ENCODE results near the gene FAM174C.

The FAM174C gene

DNA sequence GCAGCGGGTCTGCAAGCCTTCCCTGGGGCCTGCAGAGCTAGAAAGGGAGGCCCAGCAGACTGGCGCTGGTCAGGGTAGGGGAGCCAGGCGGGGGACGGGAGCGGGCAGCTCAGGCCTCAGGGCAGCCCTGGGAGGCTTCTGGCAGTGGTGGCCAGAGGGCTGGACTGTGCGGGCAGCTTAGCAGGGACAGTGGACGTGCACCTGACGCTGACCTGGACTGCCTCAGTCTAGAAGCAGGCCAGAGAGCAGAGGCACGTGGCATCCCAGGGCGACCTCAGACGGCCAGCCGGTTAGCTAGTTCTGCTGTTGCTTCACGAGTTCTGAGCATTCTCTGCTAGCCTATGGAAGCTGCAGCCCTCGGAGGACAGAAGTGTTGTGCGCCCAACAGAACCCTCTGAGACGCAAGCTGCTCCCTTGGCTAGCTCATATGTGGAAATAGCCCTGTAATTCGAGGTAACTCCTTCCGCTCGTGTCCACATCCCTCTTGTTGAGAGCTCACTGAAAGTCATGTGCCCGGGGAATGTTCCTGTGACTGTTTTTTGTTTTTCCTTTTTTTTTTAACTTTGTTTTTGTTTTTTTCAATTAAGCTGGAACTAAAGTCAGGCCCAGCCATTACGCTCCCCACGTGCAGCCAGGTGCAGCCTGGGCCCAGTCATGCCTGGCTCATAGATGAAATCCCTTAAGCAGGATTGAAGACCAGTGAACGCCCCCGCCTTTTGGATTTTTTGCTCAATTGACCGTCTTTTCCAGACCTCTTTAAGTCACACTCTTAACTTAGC, 1.9 kb upstream of the FAM174C start:
- DNase-seq (ENCODE audit: low read depth), result no peak

DNA sequence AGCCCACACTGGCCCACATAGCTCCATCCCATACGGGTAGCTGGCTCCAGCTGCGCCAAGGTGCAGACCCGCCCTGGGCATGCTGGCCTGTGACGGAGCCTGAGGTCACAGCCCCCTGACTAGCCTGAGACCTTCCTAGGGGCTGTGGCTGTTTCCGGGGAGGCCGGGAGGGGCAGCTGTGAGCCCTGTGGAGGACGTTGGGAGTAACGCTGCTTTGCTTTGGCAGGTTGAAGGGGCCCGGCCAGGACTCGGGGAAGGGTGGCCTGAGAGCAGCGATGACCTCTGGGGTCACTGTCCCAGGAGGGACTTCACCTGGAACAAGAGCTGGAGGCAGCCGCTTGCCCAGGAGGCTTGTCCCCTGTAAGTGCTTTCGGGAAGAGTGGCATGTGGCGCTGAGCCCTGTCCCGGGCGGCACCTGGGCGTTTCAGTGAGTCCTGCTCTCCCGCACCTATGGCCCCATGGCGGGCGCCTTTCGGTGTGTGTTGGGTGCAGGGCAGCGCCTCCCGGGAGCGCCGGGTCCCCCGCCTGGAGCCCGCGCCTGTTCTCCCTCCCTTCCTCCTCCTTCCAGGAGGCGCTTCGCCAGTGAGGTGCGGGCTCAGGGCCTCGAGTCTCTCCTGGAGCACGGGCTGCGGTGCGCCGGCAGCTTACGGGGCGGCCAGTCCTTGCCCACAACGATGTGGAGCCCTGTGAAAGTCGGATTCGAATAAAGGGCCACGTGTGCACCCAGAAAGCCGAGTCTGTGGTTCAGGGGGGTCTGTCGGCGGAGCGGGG, 1.1 kb upstream of the FAM174C start:
- DNase-seq (ENCODE audit: low read depth), result no peak

DNA sequence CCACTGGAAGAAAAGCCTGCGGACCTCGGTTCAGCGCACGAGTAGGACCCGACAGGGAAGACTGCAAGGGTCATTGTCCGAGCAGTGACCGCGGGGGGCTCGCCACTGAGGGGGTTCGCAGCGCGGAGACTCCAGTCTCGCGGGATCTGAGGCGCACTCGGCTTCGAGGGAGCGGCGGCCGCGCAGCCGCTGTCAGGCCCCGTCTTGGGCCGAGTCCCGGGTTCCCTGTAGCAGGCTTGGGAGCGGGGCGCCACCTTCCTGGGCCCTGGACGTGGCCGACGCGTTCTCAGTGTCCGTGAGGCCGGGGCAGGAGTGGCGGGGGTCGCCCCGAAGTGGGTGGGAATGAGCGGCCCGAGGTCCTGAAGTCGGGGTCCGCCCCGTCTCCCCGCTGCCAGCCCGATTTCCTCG, 474 bp upstream of the FAM174C start:
- DNase-seq (ENCODE audit: low read depth), result no peak

DNA sequence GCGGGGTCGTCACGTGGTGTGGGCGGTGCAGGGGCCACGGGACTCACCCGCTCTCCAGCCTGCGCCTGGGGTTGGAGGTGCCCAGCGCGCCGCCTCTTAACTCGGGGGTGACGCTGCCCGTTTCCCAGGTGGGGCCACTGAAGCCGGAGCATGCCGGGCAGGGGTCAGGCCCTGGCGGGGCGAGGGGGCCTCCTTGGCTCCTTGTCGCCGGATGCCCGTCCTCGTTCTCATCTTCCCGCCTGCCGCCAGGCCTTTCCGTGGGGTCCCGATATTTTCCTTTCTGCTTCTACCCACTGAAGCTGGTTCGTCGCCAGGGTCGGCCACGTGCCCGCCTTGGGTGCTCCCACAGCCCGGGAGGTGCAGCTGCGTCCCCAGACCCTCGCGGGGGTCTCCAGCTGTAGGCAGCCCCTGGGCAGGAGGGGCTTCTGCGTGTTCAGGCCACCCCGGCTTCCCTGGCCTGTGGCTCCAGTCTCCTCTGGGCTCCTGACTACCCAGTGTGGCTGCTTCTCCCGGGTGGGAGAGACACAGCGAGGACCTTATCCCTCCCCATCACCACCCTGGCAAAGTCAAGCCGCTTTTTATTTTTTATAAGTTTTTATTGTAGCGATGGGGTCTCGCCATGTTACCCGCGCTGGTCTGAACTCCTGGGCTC, 772 bp downstream of the FAM174C start:
- DNase-seq (ENCODE audit: low read depth), result no peak

DNA sequence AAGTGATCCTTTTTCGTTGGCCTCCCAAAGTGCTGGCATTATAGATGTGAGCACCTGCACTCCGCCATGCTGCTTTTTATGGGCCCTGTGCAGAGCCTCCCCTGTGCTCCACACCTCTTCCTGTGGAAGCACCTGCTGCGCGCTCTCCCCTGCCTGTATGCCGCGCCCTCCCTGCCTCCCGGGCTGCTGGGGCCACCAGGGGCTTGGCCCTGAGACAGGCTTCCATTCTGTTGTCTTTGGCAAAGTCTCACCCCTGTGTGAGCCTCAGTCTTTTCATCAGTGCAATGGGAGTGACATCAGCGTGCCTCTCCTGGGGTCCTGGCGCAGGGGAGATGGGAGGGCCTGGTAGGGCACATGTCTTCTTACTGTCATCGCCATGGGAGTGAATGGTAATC, 1.3 kb downstream of the FAM174C start:
- no peak for DNase-seq (ENCODE audit: low read depth)

DNA sequence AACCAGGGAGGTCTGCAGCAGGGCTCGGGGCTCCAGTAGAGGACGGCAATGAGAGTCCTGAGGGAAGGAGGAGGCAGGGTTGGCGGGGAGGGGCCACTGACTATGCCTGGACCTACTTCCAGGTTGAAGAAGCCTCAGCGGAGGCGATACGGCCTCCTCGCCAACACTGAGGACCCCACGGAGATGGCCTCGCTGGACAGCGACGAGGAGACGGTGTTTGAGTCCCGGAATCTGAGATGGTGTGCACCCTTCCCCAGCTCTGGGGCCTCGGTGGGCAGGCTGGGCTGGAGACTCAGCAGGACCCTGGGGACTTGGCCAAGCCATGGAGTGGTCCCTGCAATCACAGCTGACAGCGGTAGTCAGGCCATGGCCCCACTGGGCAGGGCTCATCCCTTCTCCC, 1.7 kb downstream of the FAM174C start:
- DNase-seq (ENCODE audit: low read depth), result no peak

DNA sequence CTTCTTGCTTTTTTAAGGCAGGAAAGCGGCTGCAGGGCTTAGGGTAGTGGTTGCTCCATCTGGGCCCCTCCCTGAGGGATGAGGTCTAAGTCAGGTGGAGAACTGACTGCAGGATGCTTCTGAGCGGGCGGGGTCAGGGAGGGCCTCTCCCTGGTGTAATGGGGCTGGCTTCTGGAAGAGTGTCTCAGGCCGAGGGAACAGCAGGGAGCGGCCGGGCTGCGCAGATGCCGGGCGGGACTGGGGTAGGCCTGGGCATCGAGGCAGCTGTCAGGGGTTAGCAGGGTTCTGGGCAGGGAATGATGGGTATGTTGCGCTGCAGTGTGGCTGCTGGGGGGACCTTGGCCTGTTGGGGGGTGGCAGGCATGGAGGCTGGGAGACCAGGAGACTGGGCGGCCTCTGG, 2.7 kb downstream of the FAM174C start:
- no peak for DNase-seq (ENCODE audit: low read depth)

DNA sequence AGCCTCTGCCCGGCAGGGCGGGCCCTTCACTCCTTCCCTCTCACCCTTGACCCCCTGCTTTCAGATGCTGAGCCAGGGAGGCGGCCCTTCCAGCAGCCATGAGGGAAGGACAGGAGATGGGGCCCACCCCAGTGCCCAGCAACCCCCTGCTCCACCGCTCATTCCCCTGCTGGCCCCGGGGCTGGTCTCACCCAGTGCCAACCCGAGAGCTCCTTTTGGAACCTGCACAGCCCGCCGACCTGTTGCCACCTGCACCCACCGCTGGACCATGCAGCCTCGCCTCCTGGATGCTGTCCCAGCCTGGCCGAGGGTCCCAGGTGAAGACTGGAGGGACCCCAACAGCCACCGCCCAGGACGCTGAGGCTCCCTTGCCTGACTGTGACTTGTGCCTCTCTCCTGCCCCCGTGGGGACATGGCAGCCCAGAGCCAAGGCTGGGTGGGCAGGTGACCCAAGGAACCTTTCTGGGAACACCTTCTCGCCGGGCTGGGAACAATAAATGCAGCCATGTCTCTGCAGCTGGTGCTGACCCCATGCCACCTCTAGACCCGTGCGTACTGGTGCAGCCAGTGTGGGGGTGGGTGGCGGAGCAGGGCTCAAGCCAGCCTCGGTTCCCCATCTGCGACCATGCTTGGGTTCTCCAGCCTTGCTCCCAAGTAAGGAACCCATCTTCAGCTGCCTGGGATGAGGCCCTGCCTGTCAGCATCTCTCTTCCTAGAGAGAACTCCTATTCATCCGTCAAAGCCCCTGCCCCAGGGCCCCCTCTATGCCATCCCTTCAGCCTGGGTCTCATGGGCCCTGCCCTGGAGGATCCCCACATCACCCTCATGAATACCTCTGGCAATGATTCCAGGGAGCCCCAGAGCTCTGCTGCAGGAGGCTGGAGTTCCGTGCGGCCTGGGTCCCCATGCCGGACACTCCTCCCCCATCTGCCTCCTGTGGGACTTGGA, 3.7 kb downstream of the FAM174C start:
- DNase-seq (ENCODE audit: low read depth), result no peak

DNA sequence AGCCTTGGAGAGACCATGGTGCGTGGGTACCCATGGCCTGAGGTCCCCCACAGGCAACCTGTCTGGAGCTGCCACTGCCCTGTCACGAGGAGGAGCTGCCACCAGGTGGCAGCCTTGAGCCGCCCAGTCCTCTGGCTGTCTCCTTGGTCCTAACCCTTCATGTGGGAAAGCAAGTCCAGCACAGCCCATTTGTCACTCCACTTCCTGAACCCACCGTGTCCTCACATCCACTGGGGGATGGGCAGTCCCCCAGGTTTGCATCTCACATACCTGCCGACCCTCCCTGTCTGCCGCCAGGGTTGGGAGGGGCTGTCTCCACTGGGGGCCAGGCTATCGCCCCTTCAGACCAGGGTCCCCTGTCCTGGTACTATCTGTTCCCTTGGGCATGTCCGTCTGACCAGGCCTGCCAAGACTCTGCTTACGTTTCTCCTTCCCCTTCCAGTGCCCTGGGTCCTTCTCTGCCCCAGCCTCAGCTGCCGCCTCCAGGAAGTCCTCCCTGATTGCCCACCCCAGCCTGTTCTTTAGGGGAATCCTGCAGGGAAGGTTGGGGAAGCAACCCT, 4.5 kb downstream of the FAM174C start:
- DNase-seq (ENCODE audit: low read depth), result no peak

DNA sequence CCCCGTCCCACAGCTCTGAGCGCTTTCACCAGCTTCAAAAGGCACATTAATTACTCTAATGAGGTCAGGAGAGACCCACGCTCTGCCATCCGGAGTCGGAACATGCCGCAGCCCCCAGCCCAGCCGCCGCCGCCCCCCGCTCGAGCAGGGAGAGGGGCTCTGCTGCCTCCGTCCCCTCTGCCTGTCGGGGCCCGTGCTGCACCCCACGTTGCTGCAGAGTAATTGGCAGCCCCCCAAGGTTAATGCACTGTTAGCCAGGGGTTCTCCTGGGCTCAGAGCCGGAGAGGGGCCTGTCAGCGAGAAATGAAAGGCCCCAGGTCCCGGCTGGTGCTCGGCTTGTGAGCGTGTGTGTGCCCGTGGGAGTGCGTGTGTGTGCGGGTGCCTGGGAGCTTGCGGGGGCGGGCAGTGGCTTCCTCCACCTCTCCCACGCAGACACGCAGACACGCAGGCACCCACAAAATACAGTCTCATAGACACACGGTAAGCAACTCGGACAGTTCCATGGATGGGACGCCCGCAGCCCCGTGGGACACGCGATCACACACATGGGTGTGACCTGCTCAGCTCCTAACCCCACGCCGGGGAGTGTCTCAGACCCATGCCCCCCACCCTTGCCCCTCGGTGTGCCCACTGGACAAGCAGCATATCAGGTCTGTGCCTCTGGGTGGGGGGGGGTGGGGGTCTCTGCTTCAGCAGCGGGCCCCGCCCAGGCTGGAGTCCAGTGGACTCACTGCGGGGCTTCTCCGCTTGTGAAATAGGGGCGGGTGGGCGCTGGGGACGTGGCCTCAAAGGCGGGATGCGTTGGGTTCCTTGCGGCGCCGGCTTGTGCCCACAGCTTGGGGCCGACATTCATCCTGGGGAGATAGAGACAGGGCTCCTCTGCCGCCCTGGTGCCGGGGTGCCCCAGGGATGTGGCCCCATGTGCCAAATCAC, 5.6 kb downstream of the FAM174C start:
- no peak for DNase-seq (ENCODE audit: low read depth)

DNA sequence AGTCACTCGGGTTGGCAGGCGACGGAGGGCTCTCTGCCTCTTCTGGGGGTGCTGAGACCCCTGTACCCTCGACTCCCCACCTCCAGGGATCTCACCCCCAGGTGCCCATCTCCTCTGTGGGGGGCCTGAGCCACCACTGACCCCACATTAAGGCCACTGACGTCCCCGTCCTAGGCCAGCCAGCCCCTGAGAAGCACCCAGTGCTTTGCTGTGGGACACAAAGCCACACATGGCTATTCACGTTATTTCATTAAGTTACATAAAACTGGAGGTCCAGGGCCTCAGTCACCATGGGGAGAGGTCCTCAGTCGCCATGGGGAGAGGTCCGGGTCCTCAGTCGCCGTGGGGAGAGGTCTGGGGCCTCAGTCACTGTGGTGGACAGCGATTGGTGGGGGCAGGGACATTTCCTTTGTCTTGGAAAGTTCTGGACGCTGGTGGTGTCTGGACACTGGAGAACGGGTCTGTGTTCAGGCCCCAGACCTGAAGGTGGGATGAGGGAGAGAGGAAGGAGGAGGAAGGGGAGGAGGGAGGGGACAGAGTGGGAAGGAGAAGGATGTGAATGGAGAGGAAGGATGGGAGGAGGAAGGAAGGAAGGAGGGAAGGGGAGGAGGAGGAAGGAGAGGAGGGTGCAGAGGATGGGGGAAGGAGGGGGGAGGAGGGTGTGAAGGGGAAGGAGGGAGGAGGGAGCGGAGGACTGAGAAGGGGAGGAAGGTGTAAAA, 6.4 kb downstream of the FAM174C start:
- no peak for DNase-seq (ENCODE audit: low read depth)

DNA sequence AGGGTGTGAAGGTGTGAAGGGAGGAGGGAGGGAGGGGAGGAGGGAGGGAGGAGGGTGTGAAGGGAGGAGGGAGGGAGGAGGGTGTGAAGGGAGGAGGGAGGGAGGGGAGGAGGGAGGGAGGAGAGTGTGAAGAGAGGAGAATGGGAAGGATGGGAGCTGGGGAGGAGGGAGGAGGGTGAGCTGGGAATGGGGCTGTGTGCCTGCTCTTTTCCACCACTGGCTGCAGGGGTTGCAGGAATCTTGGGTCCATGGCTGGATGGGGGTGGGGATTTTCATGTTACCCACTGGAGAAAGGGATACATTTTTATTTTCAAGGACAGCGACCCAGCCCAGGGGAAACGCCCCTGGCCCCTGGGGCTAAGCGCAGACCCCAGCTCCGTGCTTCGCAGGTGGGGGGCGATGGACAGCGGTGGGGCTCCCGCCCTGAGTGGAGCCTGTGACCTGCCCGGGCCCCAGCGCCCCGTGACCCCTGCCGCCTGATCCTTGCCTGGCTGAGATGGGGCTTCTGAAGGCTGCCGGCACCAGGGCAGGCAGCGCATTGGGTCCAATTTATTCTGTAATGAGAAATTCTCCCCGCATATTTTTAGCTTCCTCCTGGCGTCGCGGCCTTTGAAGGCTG, 7.4 kb downstream of the FAM174C start:
- DNase-seq (ENCODE audit: low read depth), result no peak

DNA sequence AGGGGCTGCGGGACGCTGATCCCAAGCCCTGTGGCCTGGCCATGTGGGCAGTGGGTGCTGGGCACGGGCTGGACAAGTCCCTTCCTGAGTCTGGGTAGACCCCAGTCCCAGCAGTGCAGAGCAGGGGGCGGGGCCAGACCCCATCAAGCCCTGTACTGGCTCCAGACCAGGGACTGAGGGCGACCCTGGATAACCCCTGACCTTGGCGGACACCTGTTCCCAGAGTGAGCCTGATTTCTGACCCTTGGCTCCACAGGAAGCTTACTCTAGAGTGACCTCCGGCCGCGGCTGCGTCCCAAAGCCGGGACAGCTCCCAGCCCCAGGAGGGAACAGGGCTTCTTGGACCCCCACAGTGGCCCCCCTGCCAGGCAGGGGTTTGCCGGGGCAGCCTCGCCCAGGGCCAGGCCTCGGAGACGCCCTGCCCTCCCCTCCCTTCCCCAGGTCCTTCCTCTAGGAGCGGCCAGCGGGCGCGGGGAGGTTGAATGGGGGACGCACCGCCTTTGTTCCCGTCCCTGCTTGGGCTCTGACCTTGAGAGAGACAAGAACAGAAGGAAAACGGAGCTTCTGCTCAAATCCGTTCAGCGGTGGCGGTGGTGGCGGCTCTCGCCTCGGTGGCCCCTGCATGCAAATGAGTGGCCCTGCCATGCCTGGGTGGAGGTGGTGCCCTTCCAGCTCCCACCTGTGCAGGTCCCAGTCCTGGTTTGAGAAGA, 8.0 kb downstream of the FAM174C start:
- no peak for DNase-seq (ENCODE audit: low read depth)

DNA sequence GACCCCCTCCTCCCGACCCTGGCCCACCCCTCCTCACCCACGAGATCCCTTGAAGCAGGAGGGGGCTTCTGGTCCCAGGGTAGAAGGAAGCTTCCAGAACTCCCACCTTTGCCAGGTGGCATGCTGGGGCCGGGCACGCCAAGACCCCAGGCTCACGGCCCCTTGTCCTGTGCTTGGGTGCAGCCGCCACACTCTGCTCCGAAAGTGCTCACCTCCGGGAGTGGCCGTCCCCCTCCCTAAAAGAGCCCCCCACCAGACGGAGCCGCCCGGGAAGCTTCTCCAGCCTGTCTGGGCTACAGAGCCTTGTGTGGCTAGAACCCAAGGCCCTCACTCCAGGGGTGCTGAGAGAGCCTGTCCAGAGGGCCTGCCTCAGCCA, 8.6 kb downstream of the FAM174C start:
- DNase-seq (ENCODE audit: low read depth), result no peak

DNA sequence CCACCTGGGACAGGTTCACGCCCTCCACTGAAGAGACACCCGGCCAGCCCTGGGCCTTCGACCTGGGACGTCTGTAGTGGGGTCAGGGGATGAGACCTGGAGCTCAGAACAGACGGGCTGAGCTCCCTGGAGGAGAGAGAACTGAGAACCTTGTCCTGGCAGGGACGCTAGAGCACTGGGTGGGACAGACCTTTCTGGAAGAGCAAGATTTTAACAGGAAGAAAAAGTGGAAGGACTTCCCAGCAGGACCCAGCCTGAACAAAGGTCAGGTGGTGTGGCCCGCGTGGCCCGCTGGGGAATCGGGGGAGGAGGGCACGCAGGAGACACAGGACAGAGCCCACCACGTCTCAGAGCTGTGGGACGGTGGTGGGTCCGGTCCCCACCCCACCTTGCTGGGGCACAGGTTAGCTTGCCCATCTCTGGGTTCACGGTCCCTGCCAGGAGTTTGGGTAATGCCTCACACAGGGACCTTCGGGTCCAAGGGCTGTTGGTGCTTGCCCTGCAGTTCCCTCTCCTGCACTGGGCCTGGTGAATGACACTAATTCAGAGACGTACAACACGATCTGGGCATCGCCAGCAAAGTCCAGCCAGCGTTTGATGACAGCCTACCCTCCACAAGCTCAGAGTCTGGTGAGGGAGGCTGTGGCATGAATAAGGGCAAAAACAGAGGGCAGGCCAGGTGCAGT, 9.1 kb downstream of the FAM174C start:
- DNase-seq (ENCODE audit: low read depth), result no peak

DNA sequence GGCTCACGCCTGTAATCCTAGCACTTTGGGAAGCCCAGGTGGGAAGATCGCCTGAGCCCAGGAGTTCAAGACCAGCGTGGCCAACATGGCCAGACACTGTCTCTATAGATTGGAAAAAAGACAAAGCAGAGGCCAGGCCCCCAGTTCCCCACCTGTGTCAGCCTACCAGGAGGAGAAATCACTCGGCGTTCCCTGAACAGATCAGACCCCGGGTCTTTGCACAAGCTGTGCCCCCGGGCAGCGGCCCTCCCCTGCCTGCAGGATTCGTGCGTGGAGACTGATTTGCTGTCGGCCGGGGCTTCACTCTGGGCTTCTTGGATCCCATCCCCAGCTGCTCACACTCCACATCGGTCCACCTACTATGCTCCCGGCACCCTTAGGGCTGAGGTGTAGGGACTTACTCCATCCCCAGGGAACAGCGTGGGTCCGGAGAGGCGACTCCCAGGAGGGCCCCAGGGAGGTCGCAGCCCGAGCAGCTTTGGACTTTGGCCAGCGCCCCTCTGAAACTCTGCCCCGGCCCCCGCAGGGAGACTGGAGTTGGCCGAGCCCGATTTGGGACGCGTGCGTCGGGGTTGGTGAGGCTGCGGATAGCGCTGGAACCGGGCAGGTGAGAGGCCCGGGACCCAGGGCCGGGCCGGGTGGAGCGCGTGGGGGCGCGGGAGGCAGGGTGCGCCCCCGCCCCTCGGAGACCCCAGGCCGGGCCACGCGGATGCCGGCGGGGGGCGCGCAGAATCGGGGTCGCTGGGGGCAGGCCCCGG, 9.8 kb downstream of the FAM174C start:
- DNase-seq (ENCODE audit: low read depth), result no peak

DNA sequence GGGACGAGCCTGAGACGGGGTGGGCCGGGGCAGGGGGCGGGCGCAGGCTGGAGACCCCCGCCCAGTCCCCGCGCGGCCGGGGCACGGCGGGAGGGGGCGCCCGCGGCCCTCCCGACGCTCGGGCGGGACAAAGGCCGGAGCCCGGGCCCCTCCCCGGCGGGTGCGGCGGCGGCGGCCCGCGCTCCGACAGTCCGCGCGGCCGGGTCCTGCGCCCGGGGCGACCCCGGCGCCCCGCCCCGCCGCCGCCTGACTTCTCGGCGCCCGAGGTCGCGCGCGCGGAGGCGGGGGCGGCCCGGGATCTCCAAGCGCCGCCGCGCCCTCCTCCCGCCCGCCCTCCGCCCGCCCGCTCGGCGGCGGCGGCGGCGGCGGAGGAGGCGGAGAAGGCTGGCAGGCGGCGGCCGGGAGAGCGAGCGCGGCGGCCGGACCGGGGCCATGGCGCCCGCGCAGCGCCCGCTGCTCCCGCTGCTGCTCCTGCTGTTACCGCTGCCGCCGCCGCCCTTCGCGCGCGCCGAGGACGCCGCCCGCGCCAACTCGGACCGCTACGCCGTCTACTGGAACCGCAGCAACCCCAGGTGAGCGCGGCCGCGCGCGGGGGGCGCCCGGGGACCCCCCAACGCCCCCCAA, 10.5 kb downstream of the FAM174C start, which contains the start of gene EFNA2:
TSS of gene EFNA2 (plus strand) at position 137 of the 624 bp plus-strand sequence. CDS start at position 433, 296 bp downstream.
- DNase-seq (ENCODE audit: low read depth), result no peak
